A673 (cell line): ENCODE measurements around the gene TOMM22. TPM values are rescaled to one million over a fixed set of nuclear protein-coding genes. Genes with fewer than 3 reads are reported as not detected.
"Not testable (repeated sequence)": the region's sequence is repeated elsewhere in the genome, so short reads cannot be mapped to it uniquely, and the experiment has no call there.

Source experiments
- BruUV-seq: library from RNA; stranded (reverse); fragments of 400-500 nt; replicated peaks from 2 replicates; lab custom pipeline; 2021; lab: Mats Ljungman, UMichigan
- CTCF ChIA-PET: fragments of 300-600 bp; sonication (Branson Sonifier 250); formaldehyde crosslinking; loops from one replicate; lab custom pipeline; 2022; ENCODE audit warnings: antibody characterized with exemption; lab: Charles Lee
- POLR2A ChIA-PET: fragments of 300-600 bp; sonication (Branson Sonifier 250); formaldehyde crosslinking; loops from one replicate; lab custom pipeline; 2022; ENCODE audit warnings: antibody characterized with exemption; ENCODE audit not compliant: low non-redundant PET; lab: Charles Lee
- DNase-seq: peaks from one replicate; pipeline ENCODE4 v3.0.0-alpha.2; 2015; ENCODE audit warnings: low spot score
- H3K27ac ChIP-seq: fragments of 200-600 bp; sonication (generic); 2 replicates; pipeline ENCODE4 v1.5.1; 2016; ENCODE audit warnings: mixed run types, low read depth, mild to moderate bottlenecking, mixed read lengths, antibody characterized with exemption, low read length; ENCODE audit not compliant: poor library complexity, severe bottlenecking
- H3K27me3 ChIP-seq: fragments of 200-600 bp; sonication (generic); replicated peaks from 2 replicates; pipeline ENCODE4 v1.6.1; 2017; ENCODE audit warnings: mixed run types, low read depth, mild to moderate bottlenecking, mixed read lengths, antibody characterized with exemption, low read length; ENCODE audit not compliant: insufficient read depth, poor library complexity
- H3K36me3 ChIP-seq: fragments of 200-600 bp; sonication (generic); 2 replicates; pipeline ENCODE4 v1.6.1; 2016; ENCODE audit warnings: mixed run types, mild to moderate bottlenecking, mixed read lengths, antibody characterized with exemption, low read length; ENCODE audit not compliant: insufficient read depth, poor library complexity, severe bottlenecking
- H3K4me1 ChIP-seq: fragments of 200-600 bp; sonication (generic); 2 replicates; pipeline ENCODE4 v1.6.1; 2017; ENCODE audit warnings: mixed run types, mild to moderate bottlenecking, mixed read lengths, antibody characterized with exemption, low read length; ENCODE audit not compliant: insufficient read depth, poor library complexity, severe bottlenecking
- H3K4me3 ChIP-seq: fragments of 200-600 bp; sonication (generic); 2 replicates; pipeline ENCODE4 v1.5.1; 2016; ENCODE audit warnings: low read depth, mixed run types, mild to moderate bottlenecking, mixed read lengths, low read length; ENCODE audit not compliant: poor library complexity, severe bottlenecking
- H3K9me3 ChIP-seq: fragments of 200-600 bp; sonication (generic); 2 replicates; pipeline ENCODE4 v1.6.1; 2016; ENCODE audit warnings: mixed run types, low read depth, mild to moderate bottlenecking, mixed read lengths, antibody characterized with exemption, low read length; ENCODE audit not compliant: poor library complexity, severe bottlenecking
- EZH2 ChIP-seq: fragments of 200-600 bp; sonication (generic); IDR thresholded peaks from 2 replicates; pipeline ENCODE4 v1.6.1; 2017; ENCODE audit warnings: borderline replicate concordance, low read depth, mild to moderate bottlenecking, mixed read lengths, antibody characterized with exemption, low read length; ENCODE audit not compliant: poor library complexity, severe bottlenecking
- intact Hi-C: fragments of 100-400 bp; cut with micrococcal nuclease; formaldehyde crosslinking; loops from one replicate; pipeline ENCODE4 v1.10.0; 2022; ENCODE audit not compliant: unreplicated experiment
- total RNA-seq: library from RNA; stranded (reverse); gene quantifications from 2 replicates; pipeline ENCODE4 v1.2.3, GENCODE V29; 2021
- TF ChIP-seq, protein P1 (sequence below): fragments of 300-800, 200-600 bp; sonication (generic); conservative IDR thresholded peaks from 2 replicates; pipeline ENCODE4 v1.5.1; 2017; ENCODE audit warnings: low read depth, mild to moderate bottlenecking, antibody characterized with exemption, low read length, moderate library complexity, mixed read lengths

Gene TOMM22
- total RNA-seq, 1 experiment from 2014 or later = 152 TPM

DNA sequence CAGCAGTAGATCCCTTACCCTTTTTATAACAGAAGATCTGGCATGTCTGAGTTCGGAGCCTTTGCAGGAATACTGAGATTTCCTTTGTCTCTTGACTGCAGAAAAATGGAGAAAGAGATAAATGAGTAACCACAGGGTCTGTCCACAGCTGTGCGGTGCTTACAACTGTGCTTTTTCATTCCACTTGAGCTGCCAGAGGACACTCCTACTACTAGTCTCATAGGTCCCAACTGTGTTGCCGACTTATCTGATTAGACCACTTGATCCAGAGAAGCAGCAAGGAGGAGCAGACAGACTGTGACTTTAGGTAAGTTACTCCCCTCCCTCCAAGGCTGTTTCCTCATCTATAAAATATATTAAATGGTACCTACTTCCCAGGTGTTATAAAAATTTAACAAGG, 43.0 kb upstream of the TOMM22 start:
- H3K27me3 ChIP-seq = no peaks in the 10 kb centered on the region
- BruUV-seq = no TSS peak

DNA sequence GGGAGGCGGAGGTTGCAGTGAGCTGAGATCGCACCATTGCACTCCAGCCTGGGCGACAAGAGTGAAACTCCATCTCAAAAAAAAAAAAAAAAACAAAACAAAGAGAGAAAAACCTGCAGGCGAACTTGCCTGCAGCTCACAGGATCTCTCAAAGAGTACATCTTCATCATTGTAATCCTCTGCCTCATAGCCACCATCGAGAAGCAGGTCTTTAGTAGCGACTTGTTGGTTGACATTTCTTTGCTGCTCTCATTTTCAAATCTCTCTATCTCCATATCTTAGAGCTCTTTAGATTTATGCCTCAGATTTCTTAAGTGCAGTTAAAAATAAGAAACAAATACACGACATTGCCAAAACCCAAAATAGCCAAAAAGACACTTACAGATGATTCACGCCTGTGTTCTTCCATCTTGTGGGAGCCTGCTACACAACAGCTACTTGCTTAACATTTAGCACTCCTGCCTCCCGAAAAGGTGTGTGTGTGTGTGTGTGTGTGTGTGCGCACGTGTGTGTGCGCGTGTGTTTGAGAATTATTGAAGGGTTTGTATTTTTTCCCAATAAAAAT, 40.2 kb upstream of the TOMM22 start:
- H3K27me3 ChIP-seq = no peaks in the 10 kb centered on the region
- intact Hi-C loops = no loop called here
- no peaks in the 10 kb centered on the region for H3K4me1 ChIP-seq
- H3K9me3 ChIP-seq = no peaks in the 10 kb centered on the region
- BruUV-seq = no TSS peak
- CTCF ChIA-PET = no interaction called here
- POLR2A ChIA-PET = interaction anchor here (0.7 kb wide), 1 partner anchor 40 kb away, joined by 5 read pairs; the partner anchor contains the start of gene TOMM22
- H3K36me3 ChIP-seq = no peaks in the 10 kb centered on the region
- no peak for DNase-seq
- TF ChIP-seq EZH2 = no peak
- TF ChIP-seq, protein P1, sequence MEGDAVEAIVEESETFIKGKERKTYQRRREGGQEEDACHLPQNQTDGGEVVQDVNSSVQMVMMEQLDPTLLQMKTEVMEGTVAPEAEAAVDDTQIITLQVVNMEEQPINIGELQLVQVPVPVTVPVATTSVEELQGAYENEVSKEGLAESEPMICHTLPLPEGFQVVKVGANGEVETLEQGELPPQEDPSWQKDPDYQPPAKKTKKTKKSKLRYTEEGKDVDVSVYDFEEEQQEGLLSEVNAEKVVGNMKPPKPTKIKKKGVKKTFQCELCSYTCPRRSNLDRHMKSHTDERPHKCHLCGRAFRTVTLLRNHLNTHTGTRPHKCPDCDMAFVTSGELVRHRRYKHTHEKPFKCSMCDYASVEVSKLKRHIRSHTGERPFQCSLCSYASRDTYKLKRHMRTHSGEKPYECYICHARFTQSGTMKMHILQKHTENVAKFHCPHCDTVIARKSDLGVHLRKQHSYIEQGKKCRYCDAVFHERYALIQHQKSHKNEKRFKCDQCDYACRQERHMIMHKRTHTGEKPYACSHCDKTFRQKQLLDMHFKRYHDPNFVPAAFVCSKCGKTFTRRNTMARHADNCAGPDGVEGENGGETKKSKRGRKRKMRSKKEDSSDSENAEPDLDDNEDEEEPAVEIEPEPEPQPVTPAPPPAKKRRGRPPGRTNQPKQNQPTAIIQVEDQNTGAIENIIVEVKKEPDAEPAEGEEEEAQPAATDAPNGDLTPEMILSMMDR = no peak
- no peak overlapping the region for H3K27ac ChIP-seq
- H3K4me3 ChIP-seq = no peak overlapping the region

More for the DNA sequence above, 43.0 kb upstream of the TOMM22 start:
- no peak for TF ChIP-seq EZH2
- TF ChIP-seq, protein P1 = no peak
- CTCF ChIA-PET = no interaction called here
- no peaks in the 10 kb centered on the region for H3K36me3 ChIP-seq
- POLR2A ChIA-PET = interaction anchor here (0.8 kb wide), 1 partner anchor 43 kb away, joined by 4 read pairs; no protein-coding TSS in a partner anchor
- no peak for DNase-seq
- no peak overlapping the region for H3K4me3 ChIP-seq
- no peaks in the 10 kb centered on the region for H3K9me3 ChIP-seq
- intact Hi-C loops = no loop called here
- no peak overlapping the region for H3K27ac ChIP-seq
- no peaks in the 10 kb centered on the region for H3K4me1 ChIP-seq

DNA sequence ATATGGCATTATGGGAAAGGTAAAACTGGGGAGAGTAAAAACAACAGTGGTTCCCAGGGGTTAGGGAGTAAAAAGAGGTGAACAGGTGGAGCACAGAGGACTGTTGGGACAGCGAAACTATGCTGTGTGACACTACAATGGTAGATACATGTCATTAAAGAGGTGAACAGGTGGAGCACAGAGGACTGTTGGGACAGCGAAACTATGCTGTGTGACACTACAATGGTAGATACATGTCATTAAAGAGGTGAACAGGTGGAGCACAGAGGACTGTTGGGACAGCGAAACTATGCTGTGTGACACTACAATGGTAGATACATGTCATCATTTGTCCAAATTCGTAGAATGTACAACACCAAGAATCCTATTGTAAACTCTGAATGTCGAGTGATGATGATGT, 37.5 kb upstream of the TOMM22 start:
- H3K27me3 ChIP-seq, H3K36me3 ChIP-seq, H3K27ac ChIP-seq, H3K9me3 ChIP-seq, DNase-seq, H3K4me3 ChIP-seq, CTCF ChIA-PET, H3K4me1 ChIP-seq, BruUV-seq, intact Hi-C loops, POLR2A ChIA-PET: not testable (repeated sequence)

DNA sequence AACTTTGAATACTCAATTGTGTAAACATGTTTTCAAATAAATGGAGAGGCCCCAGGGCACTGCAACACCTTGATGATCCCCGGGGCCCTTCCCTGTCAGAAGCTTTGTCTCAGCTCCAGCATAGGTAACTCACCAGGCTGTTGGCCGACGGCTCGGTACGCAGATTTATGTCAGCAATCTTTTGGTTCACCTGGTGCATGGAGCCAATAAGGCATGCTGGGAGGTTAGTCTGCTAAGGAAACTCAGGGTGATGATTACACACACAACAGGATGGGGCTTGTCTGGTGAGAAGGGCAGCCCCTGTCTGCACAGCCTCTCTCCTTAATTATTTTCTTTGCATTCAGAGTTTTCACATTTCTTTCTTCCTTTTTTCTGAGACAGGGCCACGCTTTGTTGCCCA, 36.3 kb upstream of the TOMM22 start:
- Histone ChIP-seq H3K4me1 (no peaks in the 10 kb centered on the region), H3K36me3 (no peaks in the 10 kb centered on the region), H3K9me3 (no peaks in the 10 kb centered on the region), H3K27me3 (no peaks in the 10 kb centered on the region), H3K27ac (no peak overlapping the region), H3K4me3 (no peak overlapping the region)
- CTCF ChIA-PET = no interaction called here
- intact Hi-C loops = no loop called here
- POLR2A ChIA-PET = no interaction called here
- BruUV-seq = no TSS peak
- TF ChIP-seq, protein P1 = no peak
- TF ChIP-seq EZH2 = no peak
- DNase-seq = no peak
